Epithelial cell of proximal tubule (primary cell): ENCODE data around the gene COL1A2. TPM values are rescaled to one million over a fixed set of nuclear protein-coding genes. Genes with fewer than 3 reads are reported as not detected.

ENCODE experiments used
- DNase-seq: peaks from one replicate; pipeline ENCODE4 v3.0.0-alpha.2; 2011; ENCODE audit warnings: low read depth
- H3K4me3 ChIP-seq: 2 replicates; pipeline ENCODE4 v1.5.1; 2011; ENCODE audit warnings: low read depth, mild to moderate bottlenecking, low read length
- CTCF ChIP-seq: conservative IDR thresholded peaks from 2 replicates; pipeline ENCODE4 v1.5.1; 2012; ENCODE audit warnings: low read depth, mild to moderate bottlenecking, low read length
- total RNA-seq: library from RNA; depleted of rRNA; stranded (reverse); fragments of >200 nt; gene quantifications from 2 replicates; pipeline ENCODE4 v1.2.3, GENCODE V29; 2015

COL1A2 gene
- total RNA-seq, 1 donor from 2014 or later: 10.9 TPM

GRCh38 chr7:94367949-94368348 lies 26.7 kb upstream of the COL1A2 start:
- DNase-seq: no peak
- H3K4me3 ChIP-seq: no peak overlapping the region
- TF ChIP-seq CTCF: no peak

- TF ChIP-seq CTCF: no peak
- H3K4me3 ChIP-seq: no peak overlapping the region
- DNase-seq: no peak
These were observed 26.3 kb upstream of the COL1A2 start for GRCh38 chr7:94368371-94368791.

GRCh38 chr7:94374231-94374630 lies 20.5 kb upstream of the COL1A2 start:
- H3K4me3 ChIP-seq: no peak overlapping the region
- no peak for TF ChIP-seq CTCF
- DNase-seq: no peak

GRCh38 chr7:94374721-94375566 lies 19.8 kb upstream of the COL1A2 start:
- TF ChIP-seq CTCF: no peak
- no peak overlapping the region for H3K4me3 ChIP-seq
- DNase-seq: no peak

GRCh38 chr7:94375691-94376090 lies 19.0 kb upstream of the COL1A2 start:
- DNase-seq: no peak
- no peak overlapping the region for H3K4me3 ChIP-seq
- TF ChIP-seq CTCF: no peak

GRCh38 chr7:94376281-94376680 lies 18.4 kb upstream of the COL1A2 start:
- DNase-seq: no peak
- H3K4me3 ChIP-seq: no peak overlapping the region
- TF ChIP-seq CTCF: no peak

- TF ChIP-seq CTCF: no peak
- H3K4me3 ChIP-seq: no peak overlapping the region
- no peak for DNase-seq
These were observed 16.3 kb upstream of the COL1A2 start for GRCh38 chr7:94378356-94378755.
